Renal cortex interstitium (tissue), 11 donors: ENCODE results near the gene PFKL. TPM values are rescaled to one million over a fixed set of nuclear protein-coding genes. Genes with fewer than 3 reads are reported as not detected.

ENCODE experiments used
- DNase-seq, 11 donors: peaks; one replicate each; pipeline ENCODE4 v3.0.0-alpha.2; 2013; ENCODE audit warnings: low read depth in 9 of 11, low spot score in 4 of 11; ENCODE audit errors: extremely low read depth in 1 of 11
- polyA plus RNA-seq, 3 donors: library from polyadenylated mRNA; unstranded; fragments of 120-200 nt; gene quantifications; one replicate each; pipeline ENCODE4 v1.2.1, GENCODE V29; 2013; ENCODE audit not compliant: insufficient read length in 3 of 3

PFKL gene
- polyA plus RNA-seq, 3 donors, result 101 to 165 (median 162) TPM

GRCh38 chr21:44319407-44320065, 19.7 kb downstream of the PFKL start:
- no peak for DNase-seq

DNA sequence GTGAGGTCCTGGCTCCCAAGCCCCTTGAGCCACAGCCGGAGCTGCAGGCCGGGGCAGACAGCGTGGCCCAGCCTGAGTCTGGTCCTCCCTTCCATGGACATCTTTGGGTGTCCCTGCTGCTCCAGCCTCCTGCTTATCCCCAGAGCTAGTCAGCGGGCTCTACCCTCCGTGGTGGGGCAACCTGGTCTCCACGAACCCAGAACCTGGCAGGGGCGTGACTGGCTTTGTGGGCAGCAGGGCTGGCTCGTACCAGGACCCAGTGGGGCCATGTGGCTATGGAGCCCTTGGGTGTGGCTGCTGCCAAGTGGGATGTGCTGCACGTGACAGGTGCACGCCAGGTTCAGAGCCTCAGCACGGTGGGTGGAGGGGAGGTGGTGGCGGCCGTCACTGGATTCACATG, 21.0 kb downstream of the PFKL start:
- no peak for DNase-seq

- no peak for DNase-seq
Measured at GRCh38 chr21:44321846-44322450, 22.1 kb downstream of the PFKL start.

GRCh38 chr21:44322621-44323325, 22.9 kb downstream of the PFKL start:
- no peak for DNase-seq

DNA sequence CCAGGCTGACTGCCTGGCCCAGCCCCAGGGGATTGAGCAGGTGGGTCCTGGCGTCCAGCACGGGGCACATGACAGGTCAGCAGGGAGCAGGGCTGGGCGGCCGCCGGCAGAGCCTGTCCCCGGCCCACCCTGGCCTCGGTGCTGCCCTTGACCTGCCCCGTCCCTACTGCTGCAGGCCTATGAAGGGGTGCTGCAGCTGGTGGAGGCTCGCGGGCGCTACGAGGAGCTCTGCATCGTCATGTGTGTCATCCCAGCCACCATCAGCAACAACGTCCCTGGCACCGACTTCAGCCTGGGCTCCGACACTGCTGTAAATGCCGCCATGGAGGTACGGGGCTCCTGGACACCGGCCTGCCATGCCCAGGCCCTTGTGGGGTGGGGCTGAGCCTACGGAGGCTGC, 23.7 kb downstream of the PFKL start:
- DNase-seq, result no peak

DNA sequence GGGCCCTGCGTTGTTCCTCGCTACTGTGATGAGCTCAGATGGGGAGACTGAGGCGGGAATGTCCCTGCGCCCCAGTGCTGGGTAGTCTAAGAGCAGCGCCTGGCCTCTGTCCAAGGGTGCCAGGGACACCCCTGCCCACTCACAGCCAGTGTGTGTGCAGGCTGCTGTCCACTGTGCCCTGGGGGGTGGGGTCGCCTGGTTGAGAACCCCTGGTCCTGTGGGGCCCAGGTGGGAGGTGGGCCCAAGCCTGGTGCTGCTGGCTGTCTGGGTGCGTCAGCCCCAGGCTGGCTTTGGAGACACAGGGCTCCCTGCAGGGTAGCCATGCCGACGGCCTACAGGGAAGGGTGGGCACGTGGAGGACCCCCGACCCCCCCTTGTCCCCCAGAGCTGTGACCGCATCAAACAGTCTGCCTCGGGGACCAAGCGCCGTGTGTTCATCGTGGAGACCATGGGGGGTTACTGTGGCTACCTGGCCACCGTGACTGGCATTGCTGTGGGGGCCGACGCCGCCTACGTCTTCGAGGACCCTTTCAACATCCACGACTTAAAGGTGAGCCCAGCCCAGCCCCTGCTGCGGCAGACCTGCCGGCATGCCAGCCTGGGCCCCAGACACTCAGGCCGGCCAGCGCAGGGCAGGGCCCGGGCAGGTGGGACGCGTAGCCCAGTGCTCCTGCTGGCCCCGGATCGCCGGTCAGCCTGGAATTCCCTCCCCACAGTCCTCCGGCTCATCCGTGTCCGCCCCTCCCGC, 24.4 kb downstream of the PFKL start:
- no peak for DNase-seq

GRCh38 chr21:44324854-44325107, 24.9 kb downstream of the PFKL start:
- no peak for DNase-seq

DNA sequence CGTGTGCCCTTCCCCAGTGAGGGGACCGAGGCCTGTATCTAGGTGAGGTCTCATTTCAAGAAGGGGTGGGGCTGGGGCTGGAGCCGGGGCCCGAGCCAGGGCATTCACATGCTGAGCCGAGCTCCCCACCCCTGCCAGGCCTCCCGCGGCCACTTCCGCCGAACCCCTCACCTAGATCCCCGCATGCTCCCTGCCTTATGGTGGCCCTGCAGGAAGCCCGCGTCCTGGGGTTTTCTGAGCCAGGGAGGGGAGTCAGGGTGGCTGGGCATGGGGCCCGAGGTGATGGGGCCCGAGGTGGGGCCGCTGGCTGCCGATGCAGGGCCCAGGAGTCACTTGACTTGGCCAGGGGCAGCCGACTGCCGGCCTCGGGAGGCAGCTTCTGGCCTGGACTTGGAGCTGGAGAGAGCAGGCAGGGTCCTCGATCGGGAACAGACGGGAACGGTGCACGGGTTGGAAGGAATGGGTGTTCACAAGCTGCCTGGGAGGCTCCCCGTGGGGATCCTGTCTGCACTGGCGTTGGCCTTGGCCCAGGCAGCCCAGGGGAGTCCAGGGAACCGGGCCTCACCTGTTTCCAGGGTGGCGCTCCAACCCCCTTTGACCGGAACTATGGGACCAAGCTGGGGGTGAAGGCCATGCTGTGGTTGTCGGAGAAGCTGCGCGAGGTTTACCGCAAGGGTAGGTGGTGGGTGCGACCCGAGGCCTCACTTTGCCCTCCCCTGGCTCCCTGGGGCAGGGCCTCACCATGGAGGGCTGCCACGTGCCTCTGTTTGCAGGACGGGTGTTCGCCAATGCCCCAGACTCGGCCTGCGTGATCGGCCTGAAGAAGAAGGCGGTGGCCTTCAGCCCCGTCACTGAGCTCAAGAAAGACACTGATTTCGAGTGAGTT, 25.8 kb downstream of the PFKL start:
- DNase-seq, result no peak

DNA sequence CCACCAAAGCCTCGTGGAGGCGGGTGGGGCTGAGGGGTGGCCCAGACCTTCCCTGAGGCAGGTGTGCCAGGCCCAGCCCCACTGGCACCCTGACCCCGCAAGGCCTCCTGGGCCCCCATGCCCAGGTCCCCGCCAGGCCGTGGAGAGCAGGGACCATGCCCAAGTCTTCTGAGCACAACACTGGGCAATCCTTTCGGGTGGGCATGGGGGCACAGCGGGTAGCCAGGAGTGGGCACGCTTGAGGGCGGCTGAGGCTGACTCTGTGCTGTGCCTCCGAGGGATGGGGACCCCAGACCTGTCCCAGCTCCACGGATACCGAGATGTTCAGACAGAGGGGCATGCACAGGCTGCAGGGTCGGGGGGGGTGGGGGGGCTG, 26.4 kb downstream of the PFKL start:
- DNase-seq, result no peak

DNA sequence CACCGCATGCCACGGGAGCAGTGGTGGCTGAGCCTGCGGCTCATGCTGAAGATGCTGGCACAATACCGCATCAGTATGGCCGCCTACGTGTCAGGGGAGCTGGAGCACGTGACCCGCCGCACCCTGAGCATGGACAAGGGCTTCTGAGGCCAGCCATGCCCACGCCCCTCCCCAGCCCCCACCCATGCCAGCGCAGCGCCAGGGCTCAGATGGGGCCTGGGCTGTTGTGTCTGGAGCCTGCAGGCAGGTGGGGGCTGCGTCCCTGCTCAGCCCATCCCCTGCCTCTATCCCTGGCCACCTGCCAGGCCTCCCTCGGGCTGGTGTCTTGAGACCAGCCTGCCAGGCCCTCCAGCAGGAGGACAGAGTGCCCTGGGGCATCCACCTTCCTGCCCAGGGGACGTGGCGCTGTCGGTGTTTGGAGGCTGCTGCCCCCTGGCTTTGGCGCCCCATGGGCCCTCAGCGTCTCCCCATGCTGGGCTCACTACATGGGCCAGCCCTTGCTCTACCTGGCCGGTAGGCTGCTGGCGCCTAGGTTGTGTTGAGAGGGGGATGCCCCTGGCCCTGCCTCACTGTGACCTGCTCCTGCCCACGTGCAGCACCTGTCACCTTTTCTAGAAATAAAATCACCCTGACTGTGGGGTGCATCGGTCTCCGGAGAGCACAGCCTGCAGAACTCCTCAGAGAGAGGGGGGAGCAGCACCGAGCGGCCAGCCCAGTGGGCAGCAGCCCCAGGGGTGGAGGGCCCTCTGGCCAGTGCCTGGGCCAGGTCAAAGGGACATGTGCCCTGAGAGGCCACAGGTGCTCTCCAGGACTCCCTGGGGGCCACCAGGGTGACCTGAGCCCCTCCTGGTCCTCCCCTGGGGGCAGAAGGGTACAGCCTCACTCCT, 27.1 kb downstream of the PFKL start:
- no peak for DNase-seq

GRCh38 chr21:44327603-44327974, 27.7 kb downstream of the PFKL start:
- no peak for DNase-seq

DNA sequence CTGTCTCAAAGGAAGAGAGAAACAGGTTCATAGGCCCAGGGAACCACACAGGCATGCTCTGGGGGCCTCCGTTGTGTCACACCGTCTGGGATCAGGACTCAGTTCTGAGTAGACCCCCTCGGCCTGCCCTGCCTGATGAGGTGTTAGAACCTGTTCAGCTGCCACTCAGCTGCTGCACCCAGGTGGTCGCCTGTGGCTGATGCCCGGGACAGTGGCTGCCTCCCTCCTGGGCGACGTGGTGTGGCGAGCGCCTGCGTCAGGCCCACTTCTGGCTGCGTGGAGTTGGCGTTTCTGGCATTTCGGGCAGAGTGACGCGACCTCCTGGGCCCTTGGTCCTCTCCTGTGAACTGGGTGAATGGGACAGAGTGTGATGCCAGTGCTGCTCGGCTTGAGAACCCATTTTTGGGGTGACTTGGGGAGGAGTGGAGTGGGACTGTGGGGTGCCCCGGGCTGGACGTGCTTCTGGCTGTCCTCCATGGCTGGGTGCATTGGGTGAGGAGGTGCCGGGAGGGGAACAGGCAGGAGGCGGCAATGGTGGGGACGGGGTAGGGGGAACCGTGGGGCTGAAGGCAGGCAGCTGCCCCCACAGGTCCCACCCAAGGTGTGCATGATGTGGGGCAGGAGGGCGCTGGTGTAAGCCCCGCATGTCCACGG, 28.5 kb downstream of the PFKL start:
- no peak for DNase-seq

DNA sequence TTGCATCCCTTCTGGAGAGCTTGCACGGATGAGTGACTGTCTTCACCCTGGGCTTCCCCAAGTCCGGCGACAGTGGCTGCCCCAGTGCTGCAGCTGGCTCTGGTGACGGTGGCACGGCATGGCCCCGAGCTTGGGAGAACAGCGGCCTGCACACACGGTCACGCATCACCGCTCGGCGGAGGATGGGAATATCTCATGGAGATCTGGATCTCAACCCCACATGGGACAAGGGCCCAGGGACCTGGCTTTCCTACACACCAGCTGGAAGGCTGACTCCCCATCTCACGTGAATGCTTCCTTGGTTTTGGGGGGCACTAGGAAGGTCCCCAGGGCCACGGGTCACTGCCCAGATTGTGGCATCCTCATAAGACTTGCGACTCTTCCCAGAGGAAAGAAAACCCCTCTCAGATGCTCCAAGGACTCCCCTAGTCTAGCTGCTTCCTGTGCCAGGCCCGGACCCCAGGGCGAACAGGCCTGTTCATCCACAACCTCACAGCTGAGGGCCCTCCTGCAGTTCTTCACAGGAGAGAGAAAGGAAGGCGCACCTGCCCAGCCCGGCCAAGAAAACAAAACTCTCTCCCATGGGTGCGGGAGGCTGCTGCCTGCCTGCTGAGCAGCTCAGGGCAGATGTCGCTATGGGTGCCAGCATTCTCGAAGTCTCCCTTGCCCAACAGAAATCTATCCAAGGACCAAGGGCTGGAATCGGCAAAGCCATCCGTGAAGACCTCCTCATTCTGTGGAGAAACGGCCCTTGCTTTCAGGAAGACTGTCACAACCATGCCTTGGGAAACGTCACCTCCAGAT, 29.4 kb downstream of the PFKL start:
- DNase-seq, result no peak

GRCh38 chr21:44329971-44330681, 30.3 kb downstream of the PFKL start:
- DNase-seq, result no peak

DNA sequence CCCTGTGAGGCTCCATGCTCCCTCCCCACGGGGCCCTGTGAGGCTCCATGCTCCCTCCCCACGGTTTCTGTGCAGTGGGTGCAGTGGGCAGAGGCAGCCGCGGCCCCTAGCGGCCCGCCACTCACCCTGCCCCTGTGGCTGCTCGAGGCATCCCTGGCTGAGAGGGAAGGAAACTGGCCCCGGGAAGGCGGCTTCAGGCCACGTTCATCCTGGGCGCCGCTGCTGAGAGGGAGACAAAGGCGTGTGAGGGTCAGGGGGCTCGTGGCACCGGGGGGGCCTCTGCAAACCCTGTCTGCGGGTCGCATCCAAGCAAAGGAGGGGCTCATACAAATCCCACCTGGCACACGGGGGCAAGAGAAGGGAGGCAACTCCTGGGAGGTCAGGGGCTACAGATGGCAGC, 30.8 kb downstream of the PFKL start:
- DNase-seq, result no peak

DNA sequence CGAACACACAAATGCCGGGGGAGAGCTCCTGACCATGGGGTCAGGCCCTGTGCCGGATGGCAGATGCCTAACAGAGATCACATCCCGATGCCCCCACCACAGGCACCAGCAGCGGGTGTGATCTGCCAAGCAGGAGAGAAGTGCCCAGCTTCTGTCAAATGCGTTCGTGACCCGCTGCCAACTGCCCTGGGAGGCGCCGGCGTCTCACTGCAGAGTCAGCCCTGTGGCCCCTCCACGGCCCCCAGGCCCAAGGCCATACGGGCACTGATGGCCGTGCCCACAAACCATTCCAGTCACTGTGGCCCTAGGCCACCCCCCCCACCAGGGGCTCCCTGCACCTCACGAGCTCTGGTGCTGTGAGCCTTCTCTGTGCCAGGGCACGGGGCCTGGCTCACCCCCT, 31.4 kb downstream of the PFKL start:
- no peak for DNase-seq
